HepG2 (cell line): ENCODE results near the gene NPFFR1. TPM values are rescaled to one million over a fixed set of nuclear protein-coding genes. Genes with fewer than 3 reads are reported as not detected.

ENCODE experiments used
- ATF4 ChIP-seq, 2 experiments: fragments of 450-650 bp in 1 of 2; sonication (generic) in 1 of 2; formaldehyde crosslinking; IDR thresholded peaks; 2 replicates each; pipeline versions ENCODE4 v1.5.0 to v1.8.0; 2020 to 2022; ENCODE audit warnings: mild to moderate bottlenecking in 1 of 2, missing genetic modification reagents in 1 of 2
- ATF7 ChIP-seq, 2 experiments: fragments of 450-650 bp in 1 of 2; sonication (generic) in 1 of 2; formaldehyde crosslinking in 1 of 2; IDR thresholded peaks; 2 replicates each; pipeline versions ENCODE4 v1.4.0 to v1.6.1; 2016 to 2020; ENCODE audit warnings: antibody characterized with exemption in 1 of 2, mild to moderate bottlenecking in 1 of 2, missing genetic modification reagents in 1 of 2
- ATM ChIP-seq: fragments of 450-650 bp; IDR thresholded peaks from 2 replicates; pipeline ENCODE4 v1.7.1; 2017; ENCODE audit warnings: mild to moderate bottlenecking, borderline replicate concordance
- BRCA1 ChIP-seq: sonication (generic); formaldehyde crosslinking; IDR thresholded peaks from 2 replicates; pipeline ENCODE4 v1.4.0; 2020; ENCODE audit warnings: missing genetic modification reagents
- CREB1 ChIP-seq, 2 experiments: fragments of 450-650 bp in 1 of 2; IDR thresholded peaks; 2 replicates each; pipeline ENCODE4 v1.6.1; 2016 to 2017; ENCODE audit warnings: control low read depth in 1 of 2, mild to moderate bottlenecking in 1 of 2, missing compliant biosample characterization in 1 of 2, missing genetic modification characterization in 1 of 2
- CSRNP1 ChIP-seq: sonication (generic); formaldehyde crosslinking; IDR thresholded peaks from 2 replicates; pipeline ENCODE4 v1.8.1; 2023; ENCODE audit warnings: mild to moderate bottlenecking, missing genetic modification reagents
- FOXP1 ChIP-seq, 2 experiments: fragments of 450-650 bp in 1 of 2; IDR thresholded peaks; 2 replicates each; pipeline ENCODE4 v1.6.1; 2017 to 2018; ENCODE audit warnings: antibody characterized with exemption in 1 of 2
- HMGXB4 ChIP-seq, 2 experiments: sonication (generic) in 1 of 2; formaldehyde crosslinking in 1 of 2; IDR thresholded peaks; 2 replicates each; pipeline versions ENCODE4 v1.4.0 to v1.6.1; 2018 to 2020; ENCODE audit warnings: missing genetic modification reagents in 2 of 2, borderline replicate concordance in 1 of 2, low read depth in 1 of 2, mild to moderate bottlenecking in 1 of 2, missing biosample characterization in 1 of 2
- NBN ChIP-seq: fragments of 450-650 bp; conservative IDR thresholded peaks from 2 replicates; pipeline ENCODE4 v1.6.1; 2017
- NFKB2 ChIP-seq: sonication (generic); formaldehyde crosslinking; IDR thresholded peaks from 2 replicates; pipeline ENCODE4 v1.4.0; 2020; ENCODE audit warnings: missing genetic modification reagents, borderline replicate concordance
- NRL ChIP-seq: sonication (generic); formaldehyde crosslinking; IDR thresholded peaks from 2 replicates; pipeline ENCODE4 v1.5.0; 2020; ENCODE audit warnings: missing genetic modification reagents, mild to moderate bottlenecking, moderate library complexity, borderline replicate concordance
- PHF8 ChIP-seq: sonication (generic); formaldehyde crosslinking; IDR thresholded peaks from 2 replicates; pipeline ENCODE4 v1.5.0; 2020; ENCODE audit warnings: missing genetic modification reagents
- POLR2AphosphoS5 ChIP-seq: IDR thresholded peaks from 2 replicates; pipeline ENCODE4 v1.6.1; 2012; ENCODE audit warnings: low read depth, low read length
- RAD21 ChIP-seq: fragments of 450-650 bp; formaldehyde crosslinking; IDR thresholded peaks from 2 replicates; pipeline ENCODE4 v1.5.0; 2020; ENCODE audit warnings: mild to moderate bottlenecking
- SOX5 ChIP-seq: IDR thresholded peaks from 2 replicates; pipeline ENCODE4 v1.6.1; 2016; ENCODE audit warnings: borderline replicate concordance
- TBL1XR1 ChIP-seq: fragments of 150-350 bp; IDR thresholded peaks from 2 replicates; pipeline ENCODE4 v1.6.1; 2014; ENCODE audit warnings: borderline replicate concordance, low read length; ENCODE audit not compliant: partially characterized antibody
- TSC22D2 ChIP-seq: sonication (generic); formaldehyde crosslinking; IDR thresholded peaks from 2 replicates; pipeline ENCODE4 v1.5.1; 2020; ENCODE audit warnings: missing genetic modification reagents, mild to moderate bottlenecking, borderline replicate concordance
- ZNF143 ChIP-seq: sonication (generic); formaldehyde crosslinking; IDR thresholded peaks from 2 replicates; pipeline ENCODE4 v1.4.0; 2020; ENCODE audit warnings: missing genetic modification reagents
- ZNF264 ChIP-seq: sonication (generic); formaldehyde crosslinking; IDR thresholded peaks from 2 replicates; pipeline ENCODE4 v1.4.0; 2020; ENCODE audit warnings: missing genetic modification reagents
- ZNF430 ChIP-seq: sonication (generic); formaldehyde crosslinking; IDR thresholded peaks from 2 replicates; pipeline ENCODE4 v1.9.0; 2021; ENCODE audit warnings: mild to moderate bottlenecking, missing genetic modification reagents
- ZNF740 ChIP-seq: sonication (generic); formaldehyde crosslinking; IDR thresholded peaks from 2 replicates; pipeline ENCODE4 v1.4.0; 2020; ENCODE audit warnings: missing genetic modification reagents
- polyA plus RNA-seq, 8 experiments: library from polyadenylated mRNA; depleted of rRNA in 3 of 8; stranded (reverse) in 7 of 8; unstranded in 1 of 8; fragments of >200 nt; fragmentation: Illumina TruSeq in 4 of 8; extraction: Trizol in 4 of 8; gene quantifications; 2 replicates each; pipeline versions ENCODE4 v1.2.1 to v1.2.3, GENCODE V29; 2011 to 2016; ENCODE audit warnings: low read depth in 4 of 8, missing spikeins in 1 of 8, mixed read lengths in 1 of 8; ENCODE audit not compliant: insufficient read depth in 1 of 8
- total RNA-seq, 5 experiments: library from RNA; depleted of rRNA; stranded (reverse); fragments of >200 nt; fragmentation: Illumina TruSeq; extraction: Trizol; gene quantifications; 2 replicates each; pipeline ENCODE4 v1.2.3, GENCODE V29; 2016; ENCODE audit warnings: low read depth in 1 of 5
- TF ChIP-seq, protein P1 (sequence below): sonication (generic); formaldehyde crosslinking; IDR thresholded peaks from 2 replicates; pipeline ENCODE4 v1.4.0; 2020; ENCODE audit warnings: missing genetic modification reagents

The NPFFR1 gene
- total and polyA plus RNA-seq, 2 of the 13 experiments (the other 11 are each of a cell fraction or from before 2014, with no cell fraction given) = under 0.01 TPM; not detected in 1

- TF ChIP-seq ZNF143 (CRISPR knock-in tag) (no peak), ZNF264 (CRISPR knock-in tag) (no peak), ZNF430 (CRISPR knock-in tag) (no peak; the same call in 1 of the 2 replicates), SOX5 (CRISPR knock-in tag) (peak; percentile 12; the same call in 1 of the 2 replicates), NFKB2 (CRISPR knock-in tag) (peak; percentile 18; the same call in 1 of the 2 replicates), RAD21 (no peak), TBL1XR1 (peak; percentile 18), BRCA1 (CRISPR knock-in tag) (no peak), ATM (no peak), ZNF740 (CRISPR knock-in tag) (peak; percentile 9; the same call in 1 of the 2 replicates), PHF8 (CRISPR knock-in tag) (peak; percentile 16; the same call in 1 of the 2 replicates), TSC22D2 (CRISPR knock-in tag) (no peak), CSRNP1 (CRISPR knock-in tag) (0 out of 2 replicates have a peak, but pooled peaks have one; percentile 26), FOXP1 (IDR thresholded peaks at IDR 0.05) (no peak), FOXP1 (CRISPR knock-in tag; IDR thresholded peaks at IDR 0.05) (0 out of 2 replicates have a peak, but pooled peaks have one; percentile 13), CREB1 (IDR thresholded peaks at IDR 0.05) (peak; percentile 91), CREB1 (CRISPR knock-in tag; IDR thresholded peaks at IDR 0.05) (peak; percentile 76), NBN (no peak), ATF4 (CRISPR knock-in tag; IDR thresholded peaks at IDR 0.05) (0 out of 4 replicates have a peak, but pooled peaks of 1 of the 2 experiments have one; percentile 31), ATF7 (IDR thresholded peaks at IDR 0.05) (peak; percentile 97), ATF7 (CRISPR knock-in tag; IDR thresholded peaks at IDR 0.05) (peak; percentile 92), HMGXB4 (CRISPR knock-in tag; IDR thresholded peaks at IDR 0.05; ENCODE audit: borderline replicate concordance in 1 of 2, low read depth in 1 of 2) (0 out of 4 replicates have a peak, but pooled peaks of 1 of the 2 experiments have one; percentile 8), POLR2AphosphoS5 (peak; percentile 53; the same call in 1 of the 2 replicates), NRL (CRISPR knock-in tag) (peak; percentile 4; the same call in 1 of the 2 replicates)
- TF ChIP-seq, protein P1, sequence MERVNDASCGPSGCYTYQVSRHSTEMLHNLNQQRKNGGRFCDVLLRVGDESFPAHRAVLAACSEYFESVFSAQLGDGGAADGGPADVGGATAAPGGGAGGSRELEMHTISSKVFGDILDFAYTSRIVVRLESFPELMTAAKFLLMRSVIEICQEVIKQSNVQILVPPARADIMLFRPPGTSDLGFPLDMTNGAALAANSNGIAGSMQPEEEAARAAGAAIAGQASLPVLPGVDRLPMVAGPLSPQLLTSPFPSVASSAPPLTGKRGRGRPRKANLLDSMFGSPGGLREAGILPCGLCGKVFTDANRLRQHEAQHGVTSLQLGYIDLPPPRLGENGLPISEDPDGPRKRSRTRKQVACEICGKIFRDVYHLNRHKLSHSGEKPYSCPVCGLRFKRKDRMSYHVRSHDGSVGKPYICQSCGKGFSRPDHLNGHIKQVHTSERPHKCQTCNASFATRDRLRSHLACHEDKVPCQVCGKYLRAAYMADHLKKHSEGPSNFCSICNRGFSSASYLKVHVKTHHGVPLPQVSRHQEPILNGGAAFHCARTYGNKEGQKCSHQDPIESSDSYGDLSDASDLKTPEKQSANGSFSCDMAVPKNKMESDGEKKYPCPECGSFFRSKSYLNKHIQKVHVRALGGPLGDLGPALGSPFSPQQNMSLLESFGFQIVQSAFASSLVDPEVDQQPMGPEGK = peak; percentile 23; the same call in 1 of the 2 replicates
These were observed 51.5 kb downstream of the NPFFR1 start (continued) for GRCh38 chr10:70232155-70232858.
